Measurements from ENCODE around the gene XPA.

DNA sequence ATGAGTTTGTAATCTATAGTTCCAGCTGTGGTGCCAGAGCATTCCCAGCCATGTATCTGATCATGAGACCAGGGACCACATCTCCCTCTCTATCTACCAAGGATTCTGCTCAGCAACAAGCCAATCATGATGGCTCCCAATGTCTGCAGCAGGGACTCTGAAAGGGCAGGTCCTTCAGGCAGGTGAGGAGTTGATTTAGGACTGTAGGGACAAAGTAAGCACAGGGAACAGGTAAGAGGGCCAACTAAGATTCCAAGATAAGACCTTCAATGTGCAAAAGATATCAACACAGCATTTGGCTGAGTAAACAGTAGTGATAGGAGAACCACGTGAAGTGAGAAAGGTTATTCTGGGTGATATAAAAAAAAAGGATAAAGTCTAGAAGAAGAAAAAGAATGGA lies 8.5 kb downstream of the XPA start:
- TF ChIP-seq POLR2AphosphoS5 (IDR thresholded peaks at IDR 0.05) (no peak), EP300 (IDR thresholded peaks at IDR 0.05) (no peak)
- TF ChIP-seq, protein P1, sequence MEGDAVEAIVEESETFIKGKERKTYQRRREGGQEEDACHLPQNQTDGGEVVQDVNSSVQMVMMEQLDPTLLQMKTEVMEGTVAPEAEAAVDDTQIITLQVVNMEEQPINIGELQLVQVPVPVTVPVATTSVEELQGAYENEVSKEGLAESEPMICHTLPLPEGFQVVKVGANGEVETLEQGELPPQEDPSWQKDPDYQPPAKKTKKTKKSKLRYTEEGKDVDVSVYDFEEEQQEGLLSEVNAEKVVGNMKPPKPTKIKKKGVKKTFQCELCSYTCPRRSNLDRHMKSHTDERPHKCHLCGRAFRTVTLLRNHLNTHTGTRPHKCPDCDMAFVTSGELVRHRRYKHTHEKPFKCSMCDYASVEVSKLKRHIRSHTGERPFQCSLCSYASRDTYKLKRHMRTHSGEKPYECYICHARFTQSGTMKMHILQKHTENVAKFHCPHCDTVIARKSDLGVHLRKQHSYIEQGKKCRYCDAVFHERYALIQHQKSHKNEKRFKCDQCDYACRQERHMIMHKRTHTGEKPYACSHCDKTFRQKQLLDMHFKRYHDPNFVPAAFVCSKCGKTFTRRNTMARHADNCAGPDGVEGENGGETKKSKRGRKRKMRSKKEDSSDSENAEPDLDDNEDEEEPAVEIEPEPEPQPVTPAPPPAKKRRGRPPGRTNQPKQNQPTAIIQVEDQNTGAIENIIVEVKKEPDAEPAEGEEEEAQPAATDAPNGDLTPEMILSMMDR (IDR thresholded peaks at IDR 0.05) = no peak
